Inferior parietal cortex (tissue), 1 donor: ENCODE results near the gene DENND1A.
"Not testable (repeated sequence)": the region's sequence is repeated elsewhere in the genome, so short reads cannot be mapped to it uniquely, and the experiment has no call there.

ENCODE experiments used
- DNase-seq: peaks from one replicate; pipeline ENCODE4 v3.0.0-alpha.2; 2016; ENCODE audit errors: extremely low spot score

The DENND1A gene

GRCh38 chr9:123652416-123652815, 277.5 kb downstream of the DENND1A start:
- DNase-seq: no peak

DNA sequence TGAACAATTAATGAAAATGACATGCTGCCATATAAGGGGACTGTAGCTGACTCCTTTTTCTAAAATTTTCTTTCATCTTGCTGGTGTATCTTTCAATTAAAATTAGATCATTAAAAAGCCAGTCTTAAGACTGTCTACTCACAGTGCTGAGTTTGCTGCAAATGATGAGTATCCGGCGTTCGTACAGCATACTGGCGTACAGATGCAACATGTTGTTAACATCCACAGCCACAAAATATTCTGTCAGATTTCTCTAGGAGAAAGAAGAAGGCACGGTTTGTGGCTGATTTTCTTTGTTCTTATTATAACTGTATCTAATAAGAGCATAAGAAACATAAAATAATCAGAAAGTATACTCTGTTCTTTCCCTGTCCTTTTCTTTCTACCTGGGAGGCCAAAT, 278.1 kb downstream of the DENND1A start:
- no peak for DNase-seq

- DNase-seq: no peak
Observed at GRCh38 chr9:123651273-123651672, 278.7 kb downstream of the DENND1A start.

DNA sequence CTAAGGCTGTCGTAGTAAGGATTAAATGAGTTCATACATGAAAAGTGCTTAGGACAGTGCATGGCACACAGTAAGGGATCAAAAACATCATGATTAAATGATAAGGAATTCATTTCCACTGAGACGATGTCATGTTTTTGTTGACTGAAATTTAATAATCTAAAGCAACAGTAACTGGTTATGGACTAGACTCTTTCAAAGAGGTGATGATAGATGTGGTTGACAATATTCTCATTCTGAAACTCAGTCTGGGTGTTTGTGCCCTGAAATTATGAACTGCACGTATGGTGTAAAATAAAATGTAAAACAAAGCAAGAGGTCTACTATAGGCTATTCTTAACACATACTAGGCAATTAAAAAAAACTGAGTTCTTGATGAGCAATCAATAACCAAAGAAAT, 280.0 kb downstream of the DENND1A start:
- no peak for DNase-seq

- no peak for DNase-seq
Observed at GRCh38 chr9:123647145-123647544, 282.8 kb downstream of the DENND1A start.

- DNase-seq: no peak
Observed at GRCh38 chr9:123645762-123646161, 284.2 kb downstream of the DENND1A start.

- no peak for DNase-seq
Observed at GRCh38 chr9:123645126-123645525, 284.8 kb downstream of the DENND1A start.

DNA sequence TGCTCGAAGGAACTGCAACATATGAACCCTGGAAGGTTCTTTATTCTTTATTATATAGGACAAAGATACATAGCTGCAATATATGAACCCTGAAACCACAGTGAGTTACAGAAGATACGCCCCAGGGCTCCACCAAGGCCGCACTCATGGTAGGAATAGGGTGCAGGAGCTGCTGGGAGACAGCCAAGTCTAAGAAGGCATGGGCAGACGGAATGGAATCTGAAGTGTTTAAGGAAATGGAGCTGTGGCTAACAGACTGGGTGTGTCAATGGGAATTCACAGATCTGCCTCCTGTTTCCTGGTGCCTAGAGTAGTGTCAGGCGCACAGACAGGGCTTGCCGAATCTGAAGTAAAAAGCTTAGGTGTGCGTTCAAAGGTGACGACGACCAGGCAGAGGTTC, 286.4 kb downstream of the DENND1A start:
- DNase-seq: no peak

DNA sequence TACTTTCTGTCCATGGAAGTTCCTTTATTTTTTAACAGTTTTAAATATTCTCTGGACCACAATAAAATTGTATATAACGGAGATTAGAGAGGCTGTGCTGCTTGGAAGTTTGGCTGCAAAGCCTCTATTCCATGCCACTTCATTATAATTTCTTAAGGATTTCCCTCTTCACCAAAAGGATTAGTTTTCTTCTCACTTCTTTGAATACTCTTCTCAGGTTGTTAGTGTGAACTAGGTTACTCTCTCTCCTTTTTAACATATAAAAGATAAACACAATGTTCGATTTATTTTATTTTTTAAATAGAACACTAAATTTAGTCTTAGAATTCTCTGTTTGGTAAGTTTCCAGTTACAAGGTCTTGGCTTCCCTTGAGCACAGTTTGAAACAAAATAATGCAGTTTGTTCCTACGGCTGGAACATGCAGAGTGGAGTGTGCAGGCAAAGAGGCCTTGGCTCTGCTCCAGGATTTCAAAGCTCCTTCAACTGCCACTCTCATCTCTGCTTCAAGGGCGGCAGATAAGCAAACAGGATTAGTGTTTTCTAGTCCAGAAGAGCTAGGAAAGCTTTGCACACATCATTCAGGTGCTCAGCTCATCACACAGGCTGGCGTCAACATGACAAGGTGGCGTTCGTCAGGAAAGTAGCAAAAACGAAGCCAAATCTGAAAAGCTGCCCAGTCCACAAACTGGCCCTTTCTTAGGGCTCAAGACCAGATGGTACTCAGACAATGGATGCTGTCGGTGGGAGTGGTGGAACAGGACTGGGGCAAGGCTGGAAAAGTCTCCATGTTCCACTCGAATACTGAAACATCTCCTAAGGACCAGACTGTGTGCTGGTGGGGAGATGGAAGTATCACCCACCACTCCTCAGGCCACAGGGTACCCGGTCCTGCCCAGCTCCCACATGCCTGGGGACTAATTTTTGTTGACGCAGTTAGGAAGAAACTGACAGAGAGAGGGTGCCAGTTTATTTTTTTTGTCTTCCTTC, 287.3 kb downstream of the DENND1A start:
- DNase-seq: peak; percentile 73

DNA sequence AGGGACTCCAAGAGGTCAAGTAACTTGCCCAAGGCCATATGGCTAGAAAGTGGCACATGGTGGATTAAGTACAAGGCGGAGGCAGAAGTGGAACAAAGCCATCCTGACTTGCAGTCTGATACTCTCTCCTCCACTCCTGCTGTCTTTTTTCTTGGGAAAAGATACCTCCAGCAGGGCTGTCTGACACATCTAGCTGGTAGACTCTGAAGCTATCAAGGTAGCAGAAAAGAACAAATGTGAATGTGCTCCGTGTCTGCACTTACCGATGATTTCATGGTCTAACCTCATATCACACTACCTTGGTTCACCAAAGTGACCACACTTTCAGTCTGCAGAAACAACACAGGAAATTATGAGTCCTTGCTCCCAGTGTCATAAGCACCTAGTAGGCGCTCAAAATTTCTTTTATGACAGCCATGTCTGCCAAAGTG, 289.1 kb downstream of the DENND1A start:
- no peak for DNase-seq

GRCh38 chr9:123639743-123640142, 290.2 kb downstream of the DENND1A start:
- DNase-seq: no peak

DNA sequence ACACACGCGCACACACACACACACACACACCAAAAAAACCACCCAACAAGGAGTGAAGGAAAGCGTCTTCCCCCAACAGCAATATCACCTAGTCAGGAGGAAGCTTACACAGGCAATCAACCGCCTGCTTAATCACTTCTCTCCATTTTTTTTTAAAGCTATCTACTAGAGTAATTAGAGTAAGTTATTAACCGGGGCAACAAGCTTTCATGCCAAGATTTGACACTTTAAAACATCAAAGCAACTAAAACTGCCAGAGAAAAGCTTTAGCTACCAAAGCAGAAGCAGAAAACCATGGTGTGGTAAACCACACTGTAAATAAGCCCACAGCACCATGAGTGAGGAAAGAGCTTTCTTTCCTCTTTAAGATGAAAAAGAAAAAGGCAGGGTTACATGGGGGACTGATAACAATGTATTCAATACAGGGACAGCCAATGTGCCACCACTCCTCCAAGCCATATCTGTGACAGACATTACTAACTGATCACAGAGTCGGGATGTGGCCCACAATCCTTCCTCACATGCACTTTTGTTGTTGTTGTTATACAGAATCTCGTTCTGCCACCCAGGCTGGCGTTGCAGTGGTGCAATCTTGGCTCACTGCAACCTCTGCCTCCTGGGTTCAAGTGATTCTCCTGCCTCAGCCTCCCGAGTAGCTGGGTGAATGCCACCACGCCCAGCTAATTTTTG, 291.8 kb downstream of the DENND1A start:
- DNase-seq: no peak

- no peak for DNase-seq
Observed at GRCh38 chr9:123637606-123637944, 292.4 kb downstream of the DENND1A start.

DNA sequence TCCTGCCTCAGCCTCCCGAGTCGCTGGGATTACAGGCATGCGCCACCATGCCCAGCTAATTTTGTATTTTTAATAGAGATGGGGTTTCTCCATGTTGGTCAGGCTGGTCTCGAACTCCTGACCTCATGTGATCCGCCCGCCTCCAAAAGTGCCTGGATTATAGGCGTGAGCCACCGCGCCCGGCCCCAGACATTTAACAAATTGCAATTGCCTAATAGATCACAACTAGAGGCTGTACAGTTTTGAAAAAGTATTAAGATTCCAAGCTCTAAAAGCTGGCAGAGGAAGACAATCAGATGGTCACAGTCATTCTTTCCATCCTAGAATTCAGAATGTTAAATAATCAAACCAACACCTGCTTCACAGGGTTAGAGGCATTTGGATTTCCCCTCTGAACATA, 293.1 kb downstream of the DENND1A start:
- not testable (repeated sequence) for DNase-seq

- DNase-seq: no peak
Observed at GRCh38 chr9:123631862-123632261, 298.1 kb downstream of the DENND1A start.

GRCh38 chr9:123630233-123630632, 299.7 kb downstream of the DENND1A start:
- DNase-seq: no peak

GRCh38 chr9:123629531-123629930, 300.4 kb downstream of the DENND1A start:
- no peak for DNase-seq

DNA sequence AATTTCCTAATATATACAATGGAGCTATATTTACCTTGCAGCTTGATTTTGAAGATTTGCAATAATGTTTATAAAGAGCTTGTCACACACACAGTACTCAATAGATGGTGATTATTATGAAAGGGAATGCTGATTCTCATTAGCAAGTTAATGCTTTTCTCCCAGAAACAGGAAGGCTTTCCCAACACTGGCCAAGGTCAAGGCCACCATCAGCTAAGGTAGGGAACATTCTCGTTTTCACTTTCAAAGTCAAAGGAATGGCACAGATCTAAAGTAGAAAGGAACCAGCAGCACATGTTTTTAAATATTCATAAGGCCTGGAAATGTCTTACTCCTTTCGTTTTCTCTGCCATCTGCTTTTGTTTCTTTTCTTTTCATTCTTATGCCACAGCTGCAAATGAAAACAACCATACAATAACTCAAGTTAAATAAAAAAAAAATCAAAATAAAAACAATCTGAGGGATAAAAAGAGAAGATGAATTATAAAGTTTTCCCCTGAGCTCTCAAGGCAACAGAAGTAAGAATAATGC, 307.1 kb downstream of the DENND1A start:
- no peak for DNase-seq

GRCh38 chr9:123620239-123620638, 309.7 kb downstream of the DENND1A start:
- DNase-seq: no peak

- DNase-seq: no peak
Observed at GRCh38 chr9:123617952-123618678, 311.8 kb downstream of the DENND1A start.

DNA sequence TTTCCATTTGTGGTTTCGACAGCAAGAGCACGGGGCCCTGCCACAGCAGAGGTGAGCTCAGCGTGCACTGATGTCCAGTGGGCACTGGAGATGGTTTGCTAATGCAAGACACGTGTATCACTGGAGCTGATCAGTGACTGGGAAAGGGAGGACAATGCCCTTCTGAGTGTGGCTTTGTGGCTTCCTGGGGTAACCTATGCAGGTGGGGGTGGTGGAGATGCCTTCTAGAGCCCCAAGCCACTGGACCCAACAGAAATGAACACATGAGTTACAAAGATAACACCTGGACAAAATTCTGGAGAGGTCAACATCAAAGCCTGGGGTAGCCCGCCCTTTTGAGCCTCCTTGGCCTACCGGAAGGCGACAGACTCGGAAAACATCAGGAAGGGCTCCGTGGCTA, 312.6 kb downstream of the DENND1A start:
- DNase-seq: no peak

DNA sequence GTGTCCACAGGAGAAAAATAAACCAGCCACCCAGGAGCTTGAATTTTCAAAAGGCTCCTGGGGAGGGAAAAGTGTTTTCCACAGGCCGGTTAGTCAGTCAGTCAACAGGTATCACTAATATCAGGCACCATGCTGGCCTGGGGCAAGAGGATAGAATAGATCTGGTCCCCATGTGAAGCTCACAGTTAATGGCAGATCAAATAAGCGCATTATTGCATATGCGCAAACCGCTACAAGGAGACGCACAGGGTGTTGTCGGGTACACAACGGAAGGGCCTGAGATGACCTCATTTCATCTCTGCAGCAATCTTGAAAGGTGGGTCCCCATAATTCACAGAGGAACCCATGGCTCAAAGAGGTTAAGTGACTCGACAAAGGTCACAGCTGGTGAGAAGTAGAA, 313.2 kb downstream of the DENND1A start:
- DNase-seq: no peak
